A549 (cell line): ENCODE measurements around the gene HBZ. TPM values are rescaled to one million over a fixed set of nuclear protein-coding genes. Genes with fewer than 3 reads are reported as not detected.
A peak's percentile ranks its signal among the peaks of the same experiment; 100 is the strongest.

Experiments
- ATAC-seq, 2 experiments: fragments of 200-7000 bp in 1 of 2; fragments of >200 bp in 1 of 2; cut with Nextera tagmentation in 1 of 2; cut with Tn5 transposase in 1 of 2; 3 replicates each; pipeline versions ENCODE4 v1.8.0 to v1.9.1; 2018 to 2020; ENCODE audit warnings: mild to moderate bottlenecking in 1 of 2, moderate library complexity in 1 of 2
- CTCF ChIA-PET: fragments of 300-600 bp; sonication (Branson Sonifier 250); formaldehyde crosslinking; extraction: SDS; loops from one replicate; lab custom pipeline; 2021; ENCODE audit warnings: antibody characterized with exemption, inconsistent platforms; lab: Yijun Ruan, JAX
- POLR2A ChIA-PET: fragments of 350-600 bp; formaldehyde crosslinking; extraction: SDS; loops from one replicate; lab custom pipeline; 2021; ENCODE audit warnings: antibody characterized with exemption, inconsistent platforms; lab: Yijun Ruan, JAX
- DNase-seq, 2 experiments: peaks; one replicate each; pipeline versions ENCODE4 v3.0.0 to v3.0.0-alpha.2; 2011 to 2016; ENCODE audit warnings: low read depth in 1 of 2, low spot score in 1 of 2
- FAIRE-seq: peaks from 2 replicates; lab custom pipeline; 2011; peaks lifted over from hg19 to GRCh38; lab: Jason Lieb, UNC
- H3K27ac ChIP-seq, 2 experiments: fragments of >200 bp; sonication (Bioruptor Twin); formaldehyde crosslinking; 3 replicates each; pipeline ENCODE4 v1.5.1; 2016 to 2017
- H3K4me1 ChIP-seq: fragments of >200 bp; sonication (Bioruptor Twin); formaldehyde crosslinking; 3 replicates; pipeline ENCODE4 v1.6.1; 2016
- H3K4me2 ChIP-seq: fragments of >200 bp; sonication (Bioruptor Twin); formaldehyde crosslinking; 3 replicates; pipeline ENCODE4 v1.6.1; 2016
- H3K4me3 ChIP-seq: fragments of >200 bp; sonication (Bioruptor Twin); formaldehyde crosslinking; 3 replicates; pipeline ENCODE4 v1.5.1; 2016
- H3K9me3 ChIP-seq: fragments of >200 bp; sonication (Bioruptor Twin); formaldehyde crosslinking; 3 replicates; pipeline ENCODE4 v1.6.1; 2016
- EHF ChIP-seq: fragments of 250-450 bp; sonication (Bioruptor Pico); IDR thresholded peaks from 2 replicates; pipeline ENCODE4 v1.5.0; 2020; ENCODE audit warnings: mild to moderate bottlenecking
- EP300 ChIP-seq, 2 experiments: fragments of >200 bp; sonication (Bioruptor Twin); formaldehyde crosslinking; IDR thresholded peaks; 2 replicates in 1 of 2; 3 replicates in 1 of 2; pipeline ENCODE4 v1.6.1; 2016 to 2017
- JUNB ChIP-seq: fragments of >200 bp; sonication (Bioruptor Twin); formaldehyde crosslinking; IDR thresholded peaks from 2 replicates; pipeline ENCODE4 v1.6.1; 2016
- KDM5A ChIP-seq: fragments of 200-600 bp; sonication (generic); IDR thresholded peaks from 2 replicates; pipeline ENCODE4 v1.6.1; 2016; ENCODE audit warnings: antibody characterized with exemption, mild to moderate bottlenecking
- MAZ ChIP-seq: fragments of 150-350 bp; IDR thresholded peaks from 2 replicates; pipeline ENCODE4 v1.6.1; 2014; ENCODE audit warnings: antibody characterized with exemption, low read depth, low read length, borderline replicate concordance
- MYC ChIP-seq: IDR thresholded peaks from 2 replicates; pipeline ENCODE4 v1.6.1; 2012; ENCODE audit warnings: mild to moderate bottlenecking, inconsistent platforms, low read length, improper control_type of control experiment, borderline replicate concordance
- NR3C1 ChIP-seq: fragments of >200 bp; sonication (Bioruptor Twin); formaldehyde crosslinking; IDR thresholded peaks from 3 replicates; pipeline ENCODE4 v1.6.1; 2017
- PHF8 ChIP-seq: fragments of 200-600 bp; sonication (generic); IDR thresholded peaks from 2 replicates; pipeline ENCODE4 v1.6.1; 2016; ENCODE audit warnings: low read depth, mild to moderate bottlenecking, antibody characterized with exemption, moderate library complexity, borderline replicate concordance
- POLR2A ChIP-seq: IDR thresholded peaks from 2 replicates; pipeline ENCODE4 v1.6.1; 2012; ENCODE audit warnings: mild to moderate bottlenecking, low read length
- RFX5 ChIP-seq: fragments of 450-650 bp; IDR thresholded peaks from 2 replicates; pipeline ENCODE4 v1.7.1; 2014; ENCODE audit warnings: antibody characterized with exemption, mild to moderate bottlenecking, moderate library complexity
- WGBS: methylation state at CpG from one replicate; pipeline ENCODE4 v1.1.6; 2017; ENCODE audit errors: missing lambda C conversion rate; 5-methylcytosine and 5-hydroxymethylcytosine counted together
- polyA plus RNA-seq, 4 experiments: library from polyadenylated mRNA; depleted of rRNA in 3 of 4; stranded (reverse); fragments of >200 nt; fragmentation: RNase III in 1 of 4; extraction: RNeasy Plus Mini Kit Qiagen cat#74134 plus additional on column Dnase treatment in 1 of 4; gene quantifications; 2 replicates in 3 of 4; 3 replicates in 1 of 4; pipeline ENCODE4 v1.2.3, GENCODE V29; 2011 to 2017
- TF ChIP-seq, protein P1 (sequence below): IDR thresholded peaks from 2 replicates; pipeline ENCODE4 v1.6.1; 2012
- TF ChIP-seq, protein P2 (sequence below): fragments of 450-650 bp; IDR thresholded peaks from 2 replicates; pipeline ENCODE4 v1.6.1; 2014; ENCODE audit warnings: antibody characterized with exemption
- TF ChIP-seq, protein P3 (sequence below): IDR thresholded peaks from 2 replicates; pipeline ENCODE4 v1.6.1; 2012; ENCODE audit warnings: low read depth, borderline replicate concordance
- TF ChIP-seq, protein P4 (sequence below): fragments of 250-450 bp; sonication (Bioruptor Pico); IDR thresholded peaks from 2 replicates; pipeline ENCODE4 v1.5.0; 2021; ENCODE audit warnings: mild to moderate bottlenecking, moderate library complexity, borderline replicate concordance
- TF ChIP-seq, protein P5 (sequence below): fragments of 250-450 bp; sonication (Bioruptor Pico); IDR thresholded peaks from 2 replicates; pipeline ENCODE4 v1.5.0; 2020; ENCODE audit warnings: low read depth, mild to moderate bottlenecking, moderate library complexity
- TF ChIP-seq, protein P6 (sequence below): fragments of >200 bp; sonication (Bioruptor Twin); formaldehyde crosslinking; IDR thresholded peaks from 3 replicates; pipeline ENCODE4 v1.5.1; 2016
- TF ChIP-seq, protein P7 (sequence below): fragments of 150-350 bp; IDR thresholded peaks from 2 replicates; pipeline ENCODE4 v1.6.1; 2014; ENCODE audit warnings: low read depth, mild to moderate bottlenecking, low read length

Gene HBZ
- polyA plus RNA-seq, 2 of the 4 experiments (the other 2 are of a cell fraction): not detected

DNA sequence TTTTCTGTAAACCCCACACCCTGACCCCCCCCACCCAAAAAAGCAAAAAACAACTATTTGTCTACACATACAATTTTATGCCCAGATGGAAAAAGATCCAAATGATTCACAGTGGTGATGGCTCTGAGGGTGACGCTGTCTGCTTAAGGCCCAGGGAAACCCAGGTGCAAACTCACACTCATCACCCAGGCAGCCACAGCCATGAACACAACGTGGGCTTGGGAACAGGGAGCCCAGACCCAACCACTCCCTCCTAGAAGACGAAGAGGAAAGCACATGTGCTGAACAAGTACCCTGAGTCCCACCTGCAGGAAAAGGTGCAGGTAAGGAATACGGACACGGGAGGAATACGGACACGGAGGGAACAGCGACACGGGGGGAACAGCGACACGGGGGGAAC lies 33.2 kb downstream of the HBZ start:
- ATAC-seq (no peak), DNase-seq (no peak), FAIRE-seq (no peak)
- ChIA-PET POLR2A (interaction anchor here (0.6 kb wide), 1 partner anchor 14 kb away, joined by 8 read pairs; no protein-coding TSS in a partner anchor), CTCF (interaction anchor here (0.8 kb wide), 1 partner anchor 8 kb away, joined by 3 read pairs; no protein-coding TSS in a partner anchor)
- Histone ChIP-seq H3K27ac (no peak overlapping the region), H3K4me1 (peaks cover 5% of the 10 kb centered on the region; the same call in 1 of the 3 replicates), H3K9me3 (no peaks in the 10 kb centered on the region), H3K4me2 (no peak overlapping the region), H3K4me3 (no peak overlapping the region)
- TF ChIP-seq, protein P1, sequence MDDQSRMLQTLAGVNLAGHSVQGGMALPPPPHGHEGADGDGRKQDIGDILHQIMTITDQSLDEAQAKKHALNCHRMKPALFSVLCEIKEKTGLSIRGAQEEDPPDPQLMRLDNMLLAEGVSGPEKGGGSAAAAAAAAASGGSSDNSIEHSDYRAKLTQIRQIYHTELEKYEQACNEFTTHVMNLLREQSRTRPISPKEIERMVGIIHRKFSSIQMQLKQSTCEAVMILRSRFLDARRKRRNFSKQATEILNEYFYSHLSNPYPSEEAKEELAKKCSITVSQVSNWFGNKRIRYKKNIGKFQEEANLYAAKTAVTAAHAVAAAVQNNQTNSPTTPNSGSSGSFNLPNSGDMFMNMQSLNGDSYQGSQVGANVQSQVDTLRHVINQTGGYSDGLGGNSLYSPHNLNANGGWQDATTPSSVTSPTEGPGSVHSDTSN: no peak
- TF ChIP-seq, protein P2, sequence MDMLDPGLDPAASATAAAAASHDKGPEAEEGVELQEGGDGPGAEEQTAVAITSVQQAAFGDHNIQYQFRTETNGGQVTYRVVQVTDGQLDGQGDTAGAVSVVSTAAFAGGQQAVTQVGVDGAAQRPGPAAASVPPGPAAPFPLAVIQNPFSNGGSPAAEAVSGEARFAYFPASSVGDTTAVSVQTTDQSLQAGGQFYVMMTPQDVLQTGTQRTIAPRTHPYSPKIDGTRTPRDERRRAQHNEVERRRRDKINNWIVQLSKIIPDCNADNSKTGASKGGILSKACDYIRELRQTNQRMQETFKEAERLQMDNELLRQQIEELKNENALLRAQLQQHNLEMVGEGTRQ: no peak
- TF ChIP-seq RFX5 (no peak), PHF8 (no peak), EHF (CRISPR knock-in tag) (no peak), KDM5A (no peak), NR3C1 (no peak), POLR2A (no peak), EP300 (IDR thresholded peaks at IDR 0.05) (no peak)
- TF ChIP-seq, protein P3, sequence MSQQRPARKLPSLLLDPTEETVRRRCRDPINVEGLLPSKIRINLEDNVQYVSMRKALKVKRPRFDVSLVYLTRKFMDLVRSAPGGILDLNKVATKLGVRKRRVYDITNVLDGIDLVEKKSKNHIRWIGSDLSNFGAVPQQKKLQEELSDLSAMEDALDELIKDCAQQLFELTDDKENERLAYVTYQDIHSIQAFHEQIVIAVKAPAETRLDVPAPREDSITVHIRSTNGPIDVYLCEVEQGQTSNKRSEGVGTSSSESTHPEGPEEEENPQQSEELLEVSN: no peak
- TF ChIP-seq, protein P4, sequence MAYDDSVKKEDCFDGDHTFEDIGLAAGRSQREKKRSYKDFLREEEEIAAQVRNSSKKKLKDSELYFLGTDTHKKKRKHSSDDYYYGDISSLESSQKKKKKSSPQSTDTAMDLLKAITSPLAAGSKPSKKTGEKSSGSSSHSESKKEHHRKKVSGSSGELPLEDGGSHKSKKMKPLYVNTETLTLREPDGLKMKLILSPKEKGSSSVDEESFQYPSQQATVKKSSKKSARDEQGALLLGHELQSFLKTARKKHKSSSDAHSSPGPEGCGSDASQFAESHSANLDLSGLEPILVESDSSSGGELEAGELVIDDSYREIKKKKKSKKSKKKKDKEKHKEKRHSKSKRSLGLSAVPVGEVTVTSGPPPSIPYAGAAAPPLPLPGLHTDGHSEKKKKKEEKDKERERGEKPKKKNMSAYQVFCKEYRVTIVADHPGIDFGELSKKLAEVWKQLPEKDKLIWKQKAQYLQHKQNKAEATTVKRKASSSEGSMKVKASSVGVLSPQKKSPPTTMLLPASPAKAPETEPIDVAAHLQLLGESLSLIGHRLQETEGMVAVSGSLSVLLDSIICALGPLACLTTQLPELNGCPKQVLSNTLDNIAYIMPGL (CRISPR knock-in tag): no peak
- 84% methylated on average over 10 of the region's 11 CpGs for WGBS

DNA sequence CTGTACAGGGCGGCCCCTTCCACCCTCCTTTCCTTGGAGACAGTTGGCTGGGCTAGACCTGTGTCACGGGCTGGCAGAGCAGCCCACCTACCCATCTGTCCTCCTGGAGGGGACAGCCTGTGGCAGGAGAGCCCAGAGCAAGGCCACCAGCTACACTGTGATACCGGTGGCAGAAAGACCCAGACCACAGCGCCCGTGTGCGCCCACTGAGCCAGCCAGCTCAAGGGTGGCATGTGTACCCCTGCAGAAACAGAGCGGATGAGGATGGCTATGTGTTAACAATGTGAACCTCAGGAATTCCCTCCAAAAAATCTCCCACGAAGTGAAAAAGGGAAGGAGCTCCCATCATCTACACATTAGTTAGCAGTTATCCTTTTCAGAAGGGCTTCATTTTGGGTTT lies 34.9 kb downstream of the HBZ start:
- no peaks in the 10 kb centered on the region for H3K9me3 ChIP-seq
- no peak overlapping the region for H3K4me2 ChIP-seq
- 96% methylated on average over 8 of the region's 8 CpGs for WGBS
- DNase-seq: no peak
- CTCF ChIA-PET: interaction anchor here (0.8 to 2.2 kb wide), 6 partner anchors 60 to 175 kb away, joined by 3 to 9 read pairs (median 4); no protein-coding TSS in a partner anchor
- no peak overlapping the region for H3K27ac ChIP-seq
- FAIRE-seq: no peak
- no peak overlapping the region for H3K4me3 ChIP-seq
- no peaks in the 10 kb centered on the region for H3K4me1 ChIP-seq
- POLR2A ChIA-PET: no interaction called here
- TF ChIP-seq, protein P1: no peak
- TF ChIP-seq MAZ (no peak), JUNB (no peak), MYC (no peak)
- TF ChIP-seq, protein P5, sequence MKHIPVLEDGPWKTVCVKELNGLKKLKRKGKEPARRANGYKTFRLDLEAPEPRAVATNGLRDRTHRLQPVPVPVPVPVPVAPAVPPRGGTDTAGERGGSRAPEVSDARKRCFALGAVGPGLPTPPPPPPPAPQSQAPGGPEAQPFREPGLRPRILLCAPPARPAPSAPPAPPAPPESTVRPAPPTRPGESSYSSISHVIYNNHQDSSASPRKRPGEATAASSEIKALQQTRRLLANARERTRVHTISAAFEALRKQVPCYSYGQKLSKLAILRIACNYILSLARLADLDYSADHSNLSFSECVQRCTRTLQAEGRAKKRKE (CRISPR knock-in tag): no peak
- no peak for ATAC-seq

DNA sequence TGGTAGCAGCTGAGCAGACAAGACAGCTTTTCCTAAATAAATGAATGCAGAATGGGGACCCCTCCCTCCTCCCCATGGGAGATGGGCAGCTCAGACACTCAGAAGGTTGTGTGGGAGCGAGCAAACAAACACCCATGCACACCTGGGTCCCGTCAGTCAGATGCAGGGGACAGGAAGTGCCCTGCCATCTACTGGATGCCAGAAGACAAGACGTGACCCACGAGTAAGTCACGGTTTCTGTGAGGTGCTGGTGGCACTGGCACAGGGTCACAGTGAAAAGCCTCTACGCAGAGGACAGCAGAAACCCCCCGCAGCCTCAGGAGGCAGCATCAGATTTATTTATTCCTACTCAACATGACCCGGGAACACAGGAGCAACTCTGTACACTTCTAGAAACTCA lies 36.2 kb downstream of the HBZ start:
- Histone ChIP-seq H3K27ac (no peak overlapping the region), H3K4me2 (no peak overlapping the region)
- DNase-seq (no peak), FAIRE-seq (no peak)
- POLR2A ChIA-PET: no interaction called here
- 76% methylated on average over 8 of the region's 8 CpGs for WGBS
- TF ChIP-seq, protein P2: no peak
- TF ChIP-seq, protein P6, sequence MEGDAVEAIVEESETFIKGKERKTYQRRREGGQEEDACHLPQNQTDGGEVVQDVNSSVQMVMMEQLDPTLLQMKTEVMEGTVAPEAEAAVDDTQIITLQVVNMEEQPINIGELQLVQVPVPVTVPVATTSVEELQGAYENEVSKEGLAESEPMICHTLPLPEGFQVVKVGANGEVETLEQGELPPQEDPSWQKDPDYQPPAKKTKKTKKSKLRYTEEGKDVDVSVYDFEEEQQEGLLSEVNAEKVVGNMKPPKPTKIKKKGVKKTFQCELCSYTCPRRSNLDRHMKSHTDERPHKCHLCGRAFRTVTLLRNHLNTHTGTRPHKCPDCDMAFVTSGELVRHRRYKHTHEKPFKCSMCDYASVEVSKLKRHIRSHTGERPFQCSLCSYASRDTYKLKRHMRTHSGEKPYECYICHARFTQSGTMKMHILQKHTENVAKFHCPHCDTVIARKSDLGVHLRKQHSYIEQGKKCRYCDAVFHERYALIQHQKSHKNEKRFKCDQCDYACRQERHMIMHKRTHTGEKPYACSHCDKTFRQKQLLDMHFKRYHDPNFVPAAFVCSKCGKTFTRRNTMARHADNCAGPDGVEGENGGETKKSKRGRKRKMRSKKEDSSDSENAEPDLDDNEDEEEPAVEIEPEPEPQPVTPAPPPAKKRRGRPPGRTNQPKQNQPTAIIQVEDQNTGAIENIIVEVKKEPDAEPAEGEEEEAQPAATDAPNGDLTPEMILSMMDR: peak; percentile 35
- TF ChIP-seq, protein P7, sequence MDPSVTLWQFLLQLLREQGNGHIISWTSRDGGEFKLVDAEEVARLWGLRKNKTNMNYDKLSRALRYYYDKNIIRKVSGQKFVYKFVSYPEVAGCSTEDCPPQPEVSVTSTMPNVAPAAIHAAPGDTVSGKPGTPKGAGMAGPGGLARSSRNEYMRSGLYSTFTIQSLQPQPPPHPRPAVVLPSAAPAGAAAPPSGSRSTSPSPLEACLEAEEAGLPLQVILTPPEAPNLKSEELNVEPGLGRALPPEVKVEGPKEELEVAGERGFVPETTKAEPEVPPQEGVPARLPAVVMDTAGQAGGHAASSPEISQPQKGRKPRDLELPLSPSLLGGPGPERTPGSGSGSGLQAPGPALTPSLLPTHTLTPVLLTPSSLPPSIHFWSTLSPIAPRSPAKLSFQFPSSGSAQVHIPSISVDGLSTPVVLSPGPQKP: no peak
- TF ChIP-seq, all 56 proteins: peak for 1
- no peak overlapping the region for H3K4me3 ChIP-seq
- ATAC-seq: peak; percentile 59 to 72
- CTCF ChIA-PET: interaction anchor here (0.6 to 5.9 kb wide), 10 partner anchors 7 to 173 kb away, joined by 3 to 54 read pairs (median 4); partner anchors contain the start of gene HBQ1
- no peaks in the 10 kb centered on the region for H3K4me1 ChIP-seq
- H3K9me3 ChIP-seq: no peaks in the 10 kb centered on the region
